HEK293 (cell line): ENCODE results near the gene MS4A18.
"Not testable (repeated sequence)": the region's sequence is repeated elsewhere in the genome, so short reads cannot be mapped to it uniquely, and the experiment has no call there.

ENCODE experiments used
- CTCF ChIA-PET: fragments of 350-600 bp; formaldehyde crosslinking; extraction: SDS; loops from one replicate; lab custom pipeline; 2021; ENCODE audit warnings: antibody characterized with exemption; lab: Yijun Ruan, JAX
- POLR2A ChIA-PET: fragments of 300-600 bp; formaldehyde crosslinking; extraction: SDS; loops from one replicate; lab custom pipeline; 2020; ENCODE audit warnings: antibody characterized with exemption, inconsistent platforms; lab: Yijun Ruan, JAX
- H3K27ac ChIP-seq: fragments of 200-500 bp; sonication (Bioruptor generic); 2 replicates; pipeline ENCODE4 v1.5.1; 2014; ENCODE audit warnings: low read depth, low read length, control low read depth, inconsistent platforms; ENCODE audit errors: extremely low read depth
- H3K36me3 ChIP-seq, 2 experiments: fragments of 200-500 bp in 1 of 2; sonication (Bioruptor generic) in 1 of 2; 1 replicate in 1 of 2; 2 replicates in 1 of 2; pipeline ENCODE4 v1.5.1; 2014 to 2017; ENCODE audit warnings: inconsistent platforms in 2 of 2, low read length in 2 of 2; ENCODE audit not compliant: control insufficient read depth in 2 of 2, insufficient read depth in 1 of 2
- H3K4me1 ChIP-seq: fragments of 200-500 bp; sonication (Bioruptor generic); 2 replicates; pipeline ENCODE4 v1.5.1; 2014; ENCODE audit warnings: mild to moderate bottlenecking, low read length, inconsistent platforms; ENCODE audit not compliant: control insufficient read depth, insufficient read depth
- H3K4me3 ChIP-seq: 2 replicates; pipeline ENCODE4 v1.5.1; 2011; ENCODE audit warnings: low read depth, mild to moderate bottlenecking, control low read depth, low read length, moderate library complexity
- H3K9me3 ChIP-seq: fragments of 200-500 bp; sonication (Bioruptor generic); 2 replicates; pipeline ENCODE4 v1.5.1; 2014; ENCODE audit warnings: low read depth, low read length, inconsistent platforms; ENCODE audit not compliant: control insufficient read depth, insufficient read depth
- BCL11B ChIP-seq: fragments of 450-650 bp; formaldehyde crosslinking; IDR thresholded peaks from 2 replicates; pipeline ENCODE4 v1.5.1; 2016; ENCODE audit warnings: low read depth, missing biosample characterization, missing genetic modification characterization
- TCF7L2 ChIP-seq: IDR thresholded peaks from 2 replicates; pipeline ENCODE4 v1.6.1; 2011; ENCODE audit warnings: low read depth, mild to moderate bottlenecking, inconsistent platforms, low read length, moderate library complexity, borderline replicate concordance
- ZBTB21 ChIP-seq: fragments of 450-650 bp; formaldehyde crosslinking; IDR thresholded peaks from 2 replicates; pipeline ENCODE4 v1.5.1; 2017; ENCODE audit warnings: missing biosample characterization, missing genetic modification characterization
- ZNF133 ChIP-seq: fragments of 450-650 bp; formaldehyde crosslinking; IDR thresholded peaks from 2 replicates; pipeline ENCODE4 v1.5.1; 2016; ENCODE audit warnings: missing biosample characterization, missing genetic modification characterization
- ZNF19 ChIP-seq: fragments of 450-650 bp; formaldehyde crosslinking; IDR thresholded peaks from 2 replicates; pipeline ENCODE4; 2016; ENCODE audit warnings: missing biosample characterization, missing genetic modification characterization, low read depth
- ZNF214 ChIP-seq: fragments of 450-650 bp; formaldehyde crosslinking; IDR thresholded peaks from 2 replicates; pipeline ENCODE4 v1.5.1; 2017; ENCODE audit warnings: missing biosample characterization, mild to moderate bottlenecking, missing genetic modification characterization, borderline replicate concordance
- ZNF654 ChIP-seq: fragments of 450-650 bp; formaldehyde crosslinking; IDR thresholded peaks from 2 replicates; pipeline ENCODE4 v1.5.1; 2016; ENCODE audit warnings: low read depth, missing biosample characterization, missing genetic modification characterization
- ZNF768 ChIP-seq: fragments of 450-650 bp; formaldehyde crosslinking; IDR thresholded peaks from 2 replicates; pipeline ENCODE4 v1.5.1; 2018; ENCODE audit warnings: missing biosample characterization, mild to moderate bottlenecking, missing genetic modification characterization
- ZSCAN16 ChIP-seq: fragments of 450-650 bp; formaldehyde crosslinking; IDR thresholded peaks from 2 replicates; pipeline ENCODE4 v1.5.1; 2016; ENCODE audit warnings: missing biosample characterization, missing genetic modification characterization
- TF ChIP-seq, protein P1 (sequence below): fragments of 450-650 bp; formaldehyde crosslinking; IDR thresholded peaks from 2 replicates; pipeline ENCODE4 v1.5.1; 2016; ENCODE audit warnings: missing biosample characterization, missing genetic modification characterization
- TF ChIP-seq, protein P2 (sequence below): fragments of 450-650 bp; formaldehyde crosslinking; IDR thresholded peaks from 2 replicates; pipeline ENCODE4 v1.5.1; 2016; ENCODE audit warnings: missing biosample characterization, missing genetic modification characterization, low read depth
- TF ChIP-seq, protein P3 (sequence below): fragments of 450-650 bp; formaldehyde crosslinking; IDR thresholded peaks from 2 replicates; pipeline ENCODE4 v1.5.1; 2017; ENCODE audit warnings: missing biosample characterization, missing genetic modification characterization

Gene MS4A18

DNA sequence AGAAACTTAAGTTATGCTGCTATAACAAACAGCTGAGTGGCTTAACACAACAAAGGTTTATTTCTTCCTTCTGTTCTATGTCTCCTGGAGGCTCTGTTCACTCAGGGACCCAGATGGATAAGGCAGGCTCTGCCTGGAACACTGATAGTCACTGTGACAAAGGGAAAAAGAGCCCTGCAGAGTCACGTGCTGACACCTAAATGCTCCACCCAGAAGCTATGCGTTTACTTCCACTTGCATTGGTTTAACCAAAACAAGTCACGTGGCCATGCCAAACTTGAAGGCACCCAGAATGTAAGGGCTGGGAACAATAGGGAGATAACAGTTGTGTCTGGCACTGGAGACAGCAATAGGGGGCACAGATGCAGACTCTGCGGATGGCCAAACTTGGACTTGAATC, 28.8 kb downstream of the MS4A18 start:
- no peak overlapping the region for H3K27ac ChIP-seq
- POLR2A ChIA-PET = interaction anchor here (0.5 kb wide), 1 partner anchor 508 kb away, joined by 5 read pairs; no protein-coding TSS in a partner anchor
- no peaks in the 10 kb centered on the region for H3K4me1 ChIP-seq
- no peaks in the 10 kb centered on the region for H3K36me3 ChIP-seq
- no peaks in the 10 kb centered on the region for H3K9me3 ChIP-seq
- TF ChIP-seq, protein P1, sequence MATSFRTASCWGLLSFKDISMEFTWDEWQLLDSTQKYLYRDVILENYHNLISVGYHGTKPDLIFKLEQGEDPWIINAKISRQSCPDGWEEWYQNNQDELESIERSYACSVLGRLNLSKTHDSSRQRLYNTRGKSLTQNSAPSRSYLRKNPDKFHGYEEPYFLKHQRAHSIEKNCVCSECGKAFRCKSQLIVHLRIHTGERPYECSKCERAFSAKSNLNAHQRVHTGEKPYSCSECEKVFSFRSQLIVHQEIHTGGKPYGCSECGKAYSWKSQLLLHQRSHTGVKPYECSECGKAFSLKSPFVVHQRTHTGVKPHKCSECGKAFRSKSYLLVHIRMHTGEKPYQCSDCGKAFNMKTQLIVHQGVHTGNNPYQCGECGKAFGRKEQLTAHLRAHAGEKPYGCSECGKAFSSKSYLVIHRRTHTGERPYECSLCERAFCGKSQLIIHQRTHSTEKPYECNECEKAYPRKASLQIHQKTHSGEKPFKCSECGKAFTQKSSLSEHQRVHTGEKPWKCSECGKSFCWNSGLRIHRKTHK (tag by site-specific recombination) = no peak
- 0 out of 2 replicates have a peak, but pooled peaks have one; percentile 19 for TF ChIP-seq ZSCAN16 (tag by site-specific recombination)
- no peak overlapping the region for H3K4me3 ChIP-seq
- CTCF ChIA-PET = interaction anchor here (0.7 kb wide), 1 partner anchor 8 kb away, joined by 3 read pairs; no protein-coding TSS in a partner anchor

- ChIA-PET POLR2A (no interaction called here), CTCF (interaction anchor here (0.6 kb wide), 1 partner anchor 43 kb away, joined by 3 read pairs; no protein-coding TSS in a partner anchor)
- Histone ChIP-seq H3K36me3 (no peaks in the 10 kb centered on the region), H3K27ac (no peak overlapping the region), H3K9me3 (no peaks in the 10 kb centered on the region), H3K4me3 (no peak overlapping the region), H3K4me1 (no peaks in the 10 kb centered on the region)
- no peak for TF ChIP-seq TCF7L2
- TF ChIP-seq BCL11B (tag by site-specific recombination) = no peak
- TF ChIP-seq ZNF768 (tag by site-specific recombination) = no peak
- TF ChIP-seq ZBTB21 = no peak
- no peak for TF ChIP-seq ZNF19
Observed at GRCh38 chr11:60754887-60755286, 30.4 kb downstream of the MS4A18 start.

- CTCF ChIA-PET = interaction anchor here (0.6 to 1.7 kb wide), 8 partner anchors 8 to 1566 kb away, joined by 3 to 8 read pairs (median 4); no protein-coding TSS in a partner anchor
- POLR2A ChIA-PET = no interaction called here
- TF ChIP-seq ZNF654 (tag by site-specific recombination) (peak; percentile 12; the same call in 1 of the 2 replicates), ZNF214 (tag by site-specific recombination) (no peak)
- TF ChIP-seq, protein P2, sequence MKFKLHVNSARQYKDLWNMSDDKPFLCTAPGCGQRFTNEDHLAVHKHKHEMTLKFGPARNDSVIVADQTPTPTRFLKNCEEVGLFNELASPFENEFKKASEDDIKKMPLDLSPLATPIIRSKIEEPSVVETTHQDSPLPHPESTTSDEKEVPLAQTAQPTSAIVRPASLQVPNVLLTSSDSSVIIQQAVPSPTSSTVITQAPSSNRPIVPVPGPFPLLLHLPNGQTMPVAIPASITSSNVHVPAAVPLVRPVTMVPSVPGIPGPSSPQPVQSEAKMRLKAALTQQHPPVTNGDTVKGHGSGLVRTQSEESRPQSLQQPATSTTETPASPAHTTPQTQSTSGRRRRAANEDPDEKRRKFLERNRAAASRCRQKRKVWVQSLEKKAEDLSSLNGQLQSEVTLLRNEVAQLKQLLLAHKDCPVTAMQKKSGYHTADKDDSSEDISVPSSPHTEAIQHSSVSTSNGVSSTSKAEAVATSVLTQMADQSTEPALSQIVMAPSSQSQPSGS (tag by site-specific recombination) = no peak
- Histone ChIP-seq H3K4me1 (no peaks in the 10 kb centered on the region), H3K9me3 (no peaks in the 10 kb centered on the region), H3K36me3 (no peaks in the 10 kb centered on the region), H3K27ac (no peak within 1 kb of the TSS), H3K4me3 (no peak within 1 kb of the TSS)
Observed at GRCh38 chr11:60756307-60757032, 31.9 kb downstream of the MS4A18 start, which contains the start of gene MS4A15. MS4A15 (plus strand) TSS chr11:60756867; CDS start chr11:60763734, 6,867 bp downstream.

- Histone ChIP-seq H3K9me3 (no peaks in the 10 kb centered on the region), H3K27ac (no peak overlapping the region), H3K36me3 (no peaks in the 10 kb centered on the region), H3K4me3 (no peak overlapping the region), H3K4me1 (no peaks in the 10 kb centered on the region)
- TF ChIP-seq, protein P3, sequence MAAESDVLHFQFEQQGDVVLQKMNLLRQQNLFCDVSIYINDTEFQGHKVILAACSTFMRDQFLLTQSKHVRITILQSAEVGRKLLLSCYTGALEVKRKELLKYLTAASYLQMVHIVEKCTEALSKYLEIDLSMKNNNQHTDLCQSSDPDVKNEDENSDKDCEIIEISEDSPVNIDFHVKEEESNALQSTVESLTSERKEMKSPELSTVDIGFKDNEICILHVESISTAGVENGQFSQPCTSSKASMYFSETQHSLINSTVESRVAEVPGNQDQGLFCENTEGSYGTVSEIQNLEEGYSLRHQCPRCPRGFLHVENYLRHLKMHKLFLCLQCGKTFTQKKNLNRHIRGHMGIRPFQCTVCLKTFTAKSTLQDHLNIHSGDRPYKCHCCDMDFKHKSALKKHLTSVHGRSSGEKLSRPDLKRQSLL (tag by site-specific recombination) = no peak
- TF ChIP-seq ZNF133 = peak; percentile 70; the same call in 1 of the 2 replicates
- ChIA-PET CTCF (interaction anchor here (0.6 to 1.7 kb wide), 8 partner anchors 8 to 1567 kb away, joined by 3 to 8 read pairs (median 4); no protein-coding TSS in a partner anchor), POLR2A (no interaction called here)
Observed at GRCh38 chr11:60757231-60757800, 32.8 kb downstream of the MS4A18 start.

DNA sequence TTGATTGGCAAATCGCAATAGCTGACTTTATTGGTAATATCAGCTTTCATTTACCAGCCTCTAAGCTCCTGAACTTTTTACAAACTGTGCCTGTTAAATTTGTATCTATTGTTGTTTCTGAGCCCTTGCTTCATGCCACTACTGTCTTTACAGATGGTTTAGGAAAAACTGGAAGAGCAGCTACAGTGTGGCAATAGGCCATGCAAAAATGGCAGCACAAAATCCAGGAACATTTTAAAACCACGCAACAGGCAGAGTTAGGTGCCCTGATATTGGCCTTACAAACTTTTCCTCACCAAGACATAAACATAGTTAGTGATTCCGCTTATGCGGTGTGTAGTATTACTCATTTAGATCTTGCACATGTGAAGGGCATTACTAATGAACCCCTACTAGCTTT, 34.2 kb downstream of the MS4A18 start:
- H3K4me1 ChIP-seq, POLR2A ChIA-PET, H3K4me3 ChIP-seq, H3K9me3 ChIP-seq, H3K36me3 ChIP-seq, H3K27ac ChIP-seq: not testable (repeated sequence)
- CTCF ChIA-PET = interaction anchor here (1.1 kb wide), 1 partner anchor 57 kb away, joined by 4 read pairs; no protein-coding TSS in a partner anchor

DNA sequence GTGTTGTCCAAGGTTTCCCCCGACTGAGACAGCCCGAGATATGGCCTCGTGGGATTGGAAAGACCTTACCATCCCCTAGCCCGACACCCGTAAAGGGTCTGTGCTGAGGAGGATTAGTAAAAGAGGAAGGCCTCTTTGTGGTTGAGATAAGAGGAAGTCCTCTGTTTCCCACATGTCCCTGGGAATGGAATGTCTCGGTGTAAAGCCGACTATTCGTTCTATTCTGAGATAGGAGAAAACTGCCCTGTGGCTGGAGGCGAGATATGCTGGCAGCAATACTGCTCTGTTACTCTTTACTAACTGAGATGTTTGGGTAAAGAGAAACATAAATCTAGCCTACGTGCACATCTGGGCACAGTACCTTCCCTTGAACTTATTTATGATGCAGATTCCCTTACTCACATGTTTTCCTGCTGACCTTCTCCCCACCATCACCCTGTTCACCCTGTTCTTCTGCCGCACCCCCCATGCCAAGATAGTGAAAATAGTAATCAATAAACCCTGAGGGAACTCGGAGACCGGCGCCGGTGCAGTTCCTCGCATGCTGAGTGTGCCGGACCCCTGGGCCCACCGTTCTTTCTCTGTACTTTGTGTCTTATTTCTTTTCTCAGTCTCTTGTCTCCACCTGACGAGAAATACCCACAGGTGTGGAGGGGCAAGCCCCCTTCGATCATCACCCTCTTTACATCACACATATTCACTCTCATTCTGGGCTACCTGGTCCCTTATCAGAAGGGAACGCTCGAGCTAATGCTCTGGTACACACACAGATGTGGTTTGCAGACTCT, 35.1 kb downstream of the MS4A18 start:
- H3K9me3 ChIP-seq, H3K27ac ChIP-seq, H3K4me1 ChIP-seq, POLR2A ChIA-PET, H3K4me3 ChIP-seq, H3K36me3 ChIP-seq: not testable (repeated sequence)
- CTCF ChIA-PET = interaction anchor here (0.6 kb wide), 1 partner anchor 516 kb away, joined by 3 read pairs; no protein-coding TSS in a partner anchor
